ENCODE results near the gene RAMACL.
"Not testable (repeated sequence)": the region's sequence is repeated elsewhere in the genome, so short reads cannot be mapped to it uniquely, and the experiment has no call there.

RAMACL gene

GRCh38 chr6:166543603-166544295 lies 42.7 kb downstream of the RAMACL start:
- DNase-seq (ENCODE audit: insufficient read length) (no peak), FAIRE-seq (no peak)
- TF ChIP-seq POLR2A (IDR thresholded peaks at IDR 0.05; ENCODE audit: low read depth, low read length) (no peak), POLR2AphosphoS5 (IDR thresholded peaks at IDR 0.05; ENCODE audit: low read depth, low read length) (no peak), TAF1 (IDR thresholded peaks at IDR 0.05; ENCODE audit: borderline replicate concordance, low read depth, low read length) (no peak)

- no peak for TF ChIP-seq POLR2A (IDR thresholded peaks at IDR 0.05; ENCODE audit: low read depth, low read length)
- TF ChIP-seq POLR2AphosphoS5 (IDR thresholded peaks at IDR 0.05; ENCODE audit: low read depth, low read length): no peak
- no peak for TF ChIP-seq TAF1 (IDR thresholded peaks at IDR 0.05; ENCODE audit: borderline replicate concordance, low read depth, low read length)
- no peak for FAIRE-seq
- no peak for DNase-seq (ENCODE audit: insufficient read length)
These were observed 43.9 kb downstream of the RAMACL start for GRCh38 chr6:166542580-166542912.

DNA sequence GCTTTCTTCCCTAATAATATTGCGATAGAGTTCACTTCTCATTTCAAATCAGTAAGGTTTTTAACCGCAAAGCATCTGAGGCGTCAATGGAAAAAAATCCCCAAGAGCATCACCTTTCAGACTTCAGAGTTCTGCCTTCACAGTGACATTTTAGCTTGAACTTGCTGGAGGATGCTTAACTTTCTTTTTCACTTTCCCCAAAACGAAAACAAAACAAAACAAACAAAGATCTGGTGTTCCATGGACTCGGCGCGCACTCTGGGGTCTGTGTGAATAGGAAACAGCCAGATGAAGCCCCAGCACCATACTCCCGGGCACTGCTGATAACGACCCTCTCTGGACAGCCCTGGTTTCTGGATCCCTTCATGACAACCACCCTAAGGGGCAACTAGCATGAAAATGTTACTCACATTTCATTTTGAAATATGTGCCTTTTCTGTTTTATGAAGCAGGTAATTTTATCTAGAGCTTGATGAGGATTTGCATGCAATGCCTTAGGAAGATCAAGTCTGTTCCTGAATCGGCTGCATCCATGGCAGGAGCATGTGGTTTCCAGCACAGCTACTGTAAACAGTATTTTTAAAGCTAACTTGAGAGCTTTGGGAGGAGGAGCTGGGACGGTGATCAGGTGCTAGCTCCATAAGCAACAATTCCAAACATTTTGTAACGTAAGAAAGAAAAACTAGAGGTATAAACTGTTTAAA lies 44.5 kb downstream of the RAMACL start:
- TF ChIP-seq POLR2AphosphoS5 (IDR thresholded peaks at IDR 0.05; ENCODE audit: low read depth, low read length) (no peak), POLR2A (IDR thresholded peaks at IDR 0.05; ENCODE audit: low read depth, low read length) (no peak), TAF1 (IDR thresholded peaks at IDR 0.05; ENCODE audit: borderline replicate concordance, low read depth, low read length) (no peak)
- DNase-seq (ENCODE audit: insufficient read length) (no peak), FAIRE-seq (no peak)

GRCh38 chr6:166541366-166541765 lies 45.1 kb downstream of the RAMACL start:
- DNase-seq (ENCODE audit: insufficient read length) (no peak), FAIRE-seq (no peak)
- TF ChIP-seq TAF1 (IDR thresholded peaks at IDR 0.05; ENCODE audit: borderline replicate concordance, low read depth, low read length) (no peak), POLR2AphosphoS5 (IDR thresholded peaks at IDR 0.05; ENCODE audit: low read depth, low read length) (no peak), POLR2A (IDR thresholded peaks at IDR 0.05; ENCODE audit: low read depth, low read length) (no peak)

DNA sequence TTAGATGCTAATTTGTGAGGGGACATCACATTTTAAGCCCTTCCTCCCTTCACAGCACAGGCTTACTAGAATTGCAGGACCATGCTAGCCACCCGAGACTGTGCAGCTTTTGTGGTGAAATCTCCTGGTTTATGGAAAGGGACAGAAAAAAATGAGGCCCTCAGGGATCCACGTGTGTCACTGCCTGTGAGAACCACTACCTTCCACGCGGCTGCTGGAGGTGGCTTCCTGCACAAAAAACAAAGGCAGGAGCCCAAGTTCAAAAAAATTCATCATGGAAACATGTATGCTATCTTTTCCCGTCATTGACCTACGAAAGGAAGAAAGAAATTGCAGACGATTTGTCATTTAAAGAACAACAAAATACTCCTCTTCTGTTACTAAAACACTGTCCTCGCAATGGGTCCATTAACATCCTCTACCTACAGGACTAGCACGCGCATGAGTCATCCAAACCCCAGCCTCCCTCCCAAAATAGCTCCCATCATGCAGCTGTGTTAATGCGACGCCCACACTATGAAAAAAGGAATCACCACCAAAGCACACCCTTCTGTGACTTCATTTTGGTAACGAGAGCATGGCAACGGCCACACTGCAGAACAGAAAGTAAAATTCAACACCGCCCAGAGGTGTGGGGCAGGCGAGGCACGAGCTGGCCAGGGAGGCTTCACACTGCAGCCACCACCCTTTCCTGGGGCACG lies 45.7 kb downstream of the RAMACL start:
- DNase-seq (ENCODE audit: insufficient read length) (peak; percentile 37), FAIRE-seq (no peak)
- TF ChIP-seq POLR2A (IDR thresholded peaks at IDR 0.05; ENCODE audit: low read depth, low read length): no peak
- no peak for TF ChIP-seq TAF1 (IDR thresholded peaks at IDR 0.05; ENCODE audit: borderline replicate concordance, low read depth, low read length)
- TF ChIP-seq POLR2AphosphoS5 (IDR thresholded peaks at IDR 0.05; ENCODE audit: low read depth, low read length): no peak

GRCh38 chr6:166539543-166539942 lies 46.9 kb downstream of the RAMACL start:
- TF ChIP-seq POLR2AphosphoS5 (IDR thresholded peaks at IDR 0.05; ENCODE audit: low read depth, low read length): no peak
- TF ChIP-seq TAF1 (IDR thresholded peaks at IDR 0.05; ENCODE audit: borderline replicate concordance, low read depth, low read length): no peak
- TF ChIP-seq POLR2A (IDR thresholded peaks at IDR 0.05; ENCODE audit: low read depth, low read length): no peak
- no peak for FAIRE-seq
- DNase-seq (ENCODE audit: insufficient read length): no peak

DNA sequence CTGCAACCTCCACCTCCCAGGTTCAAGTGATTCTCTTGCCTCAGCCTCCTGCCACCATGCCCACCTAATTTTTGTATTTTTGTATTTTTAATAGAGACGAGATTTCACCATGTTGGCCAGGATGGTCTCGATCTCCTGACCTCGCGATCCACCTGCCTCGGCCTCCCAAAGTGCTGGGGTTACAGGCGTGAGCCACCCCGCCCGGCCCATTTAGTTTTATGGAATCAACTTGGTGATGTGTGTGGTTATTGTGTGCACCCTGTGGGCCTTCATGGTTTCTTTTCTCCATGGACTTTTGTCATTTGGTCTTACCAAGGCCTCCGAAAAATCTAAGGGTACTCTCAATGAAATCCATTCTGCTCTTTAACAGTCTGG lies 47.5 kb downstream of the RAMACL start:
- not testable (repeated sequence) for FAIRE-seq; DNase-seq (ENCODE audit: insufficient read length)

DNA sequence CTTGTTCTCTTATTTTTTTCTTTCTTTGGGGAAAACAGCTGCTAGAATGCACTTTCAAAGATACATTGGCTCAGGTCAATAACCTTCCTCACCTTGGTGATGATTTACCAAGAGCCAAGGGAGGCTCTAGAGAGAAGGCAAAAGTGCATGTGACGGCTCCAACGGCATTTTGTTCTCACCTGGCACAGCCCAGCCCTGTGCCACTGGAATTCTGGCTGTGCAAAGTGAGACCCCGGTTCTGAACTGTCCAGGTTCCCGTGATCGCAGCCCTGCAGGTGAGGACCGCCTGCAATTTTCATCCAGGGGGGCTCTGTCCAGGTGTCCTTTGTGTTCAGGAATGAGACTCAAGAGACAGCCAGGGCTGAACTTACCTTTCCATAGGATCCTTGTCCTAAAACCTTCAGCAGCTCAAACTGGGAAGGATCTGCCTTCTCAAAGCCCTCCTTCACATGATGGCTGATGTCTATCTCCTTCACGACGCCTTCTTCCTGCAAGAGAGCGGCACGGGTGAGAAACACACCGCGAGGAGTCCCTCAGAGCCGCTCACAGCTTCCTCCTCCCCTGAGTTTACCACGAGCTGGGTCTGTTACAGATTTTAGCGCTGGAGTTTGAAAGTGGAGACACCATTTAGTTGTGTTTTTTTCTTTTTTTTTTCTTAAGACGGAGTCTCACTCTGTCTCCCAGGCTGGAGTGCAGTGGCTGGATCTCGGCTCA lies 48.0 kb downstream of the RAMACL start:
- TF ChIP-seq TAF1 (IDR thresholded peaks at IDR 0.05; ENCODE audit: borderline replicate concordance, low read depth, low read length) (no peak), POLR2A (IDR thresholded peaks at IDR 0.05; ENCODE audit: low read depth, low read length) (no peak), POLR2AphosphoS5 (IDR thresholded peaks at IDR 0.05; ENCODE audit: low read depth, low read length) (no peak)
- DNase-seq (ENCODE audit: insufficient read length) (no peak), FAIRE-seq (no peak)

- FAIRE-seq: no peak
- TF ChIP-seq POLR2AphosphoS5 (IDR thresholded peaks at IDR 0.05; ENCODE audit: low read depth, low read length) (no peak), TAF1 (IDR thresholded peaks at IDR 0.05; ENCODE audit: borderline replicate concordance, low read depth, low read length) (no peak)
- no peak for DNase-seq (ENCODE audit: insufficient read length)
These were observed 51.6 kb downstream of the RAMACL start for GRCh38 chr6:166534658-166535406.

- no peak for DNase-seq (ENCODE audit: insufficient read length)
- FAIRE-seq: no peak
- TF ChIP-seq POLR2A (IDR thresholded peaks at IDR 0.05; ENCODE audit: low read depth, low read length) (no peak), POLR2AphosphoS5 (IDR thresholded peaks at IDR 0.05; ENCODE audit: low read depth, low read length) (no peak), TAF1 (IDR thresholded peaks at IDR 0.05; ENCODE audit: borderline replicate concordance, low read depth, low read length) (no peak)
These were observed 53.2 kb downstream of the RAMACL start for GRCh38 chr6:166533205-166533824.
